Sigmoid colon (tissue), 4 donors: ENCODE results near the gene CDH20.

Source experiments
- CTCF ChIP-seq, 4 experiments: fragments of 450-650 bp in 3 of 4; fragments of 200-600 bp in 1 of 4; IDR thresholded peaks; one replicate each; pipeline ENCODE4 v1.5.1; 2016 to 2019; ENCODE audit warnings: antibody characterized with exemption in 4 of 4, mild to moderate bottlenecking in 3 of 4, moderate library complexity in 2 of 4
- EP300 ChIP-seq, 4 donors: sonication (generic); formaldehyde crosslinking; IDR thresholded peaks; one replicate each; pipeline ENCODE4 v1.6.1; 2017; ENCODE audit warnings: antibody characterized with exemption in 4 of 4
- POLR2A ChIP-seq, 2 donors: fragments of 450-650 bp; IDR thresholded peaks; one replicate each; pipeline ENCODE4 v1.6.1; 2016; ENCODE audit warnings: antibody characterized with exemption in 2 of 2, mild to moderate bottlenecking in 2 of 2, moderate library complexity in 2 of 2
- POLR2AphosphoS5 ChIP-seq, 4 donors: sonication (generic); formaldehyde crosslinking; IDR thresholded peaks; one replicate each; pipeline ENCODE4 v1.6.1; 2017; ENCODE audit warnings: antibody characterized with exemption in 4 of 4

GRCh38 chr18:61554946-61555361, 221.7 kb downstream of the CDH20 start:
- TF ChIP-seq POLR2A (IDR thresholded peaks at IDR 0.05), result no peak
- no peak for TF ChIP-seq POLR2AphosphoS5 (IDR thresholded peaks at IDR 0.05)
- no peak for TF ChIP-seq CTCF (IDR thresholded peaks at IDR 0.05)
- no peak for TF ChIP-seq EP300 (IDR thresholded peaks at IDR 0.05)
